GM18873 (cell line): ENCODE results near the gene NTSR1.

ENCODE experiments used
- ATAC-seq: cut with Tn5 transposase; IDR thresholded peaks from one replicate; pipeline ENCODE4 v1.9.1; 2021; ENCODE audit warnings: mild to moderate bottlenecking, moderate library complexity, moderate number of reproducible peaks; ENCODE audit not compliant: unreplicated experiment, low FRiP score

Gene NTSR1

DNA sequence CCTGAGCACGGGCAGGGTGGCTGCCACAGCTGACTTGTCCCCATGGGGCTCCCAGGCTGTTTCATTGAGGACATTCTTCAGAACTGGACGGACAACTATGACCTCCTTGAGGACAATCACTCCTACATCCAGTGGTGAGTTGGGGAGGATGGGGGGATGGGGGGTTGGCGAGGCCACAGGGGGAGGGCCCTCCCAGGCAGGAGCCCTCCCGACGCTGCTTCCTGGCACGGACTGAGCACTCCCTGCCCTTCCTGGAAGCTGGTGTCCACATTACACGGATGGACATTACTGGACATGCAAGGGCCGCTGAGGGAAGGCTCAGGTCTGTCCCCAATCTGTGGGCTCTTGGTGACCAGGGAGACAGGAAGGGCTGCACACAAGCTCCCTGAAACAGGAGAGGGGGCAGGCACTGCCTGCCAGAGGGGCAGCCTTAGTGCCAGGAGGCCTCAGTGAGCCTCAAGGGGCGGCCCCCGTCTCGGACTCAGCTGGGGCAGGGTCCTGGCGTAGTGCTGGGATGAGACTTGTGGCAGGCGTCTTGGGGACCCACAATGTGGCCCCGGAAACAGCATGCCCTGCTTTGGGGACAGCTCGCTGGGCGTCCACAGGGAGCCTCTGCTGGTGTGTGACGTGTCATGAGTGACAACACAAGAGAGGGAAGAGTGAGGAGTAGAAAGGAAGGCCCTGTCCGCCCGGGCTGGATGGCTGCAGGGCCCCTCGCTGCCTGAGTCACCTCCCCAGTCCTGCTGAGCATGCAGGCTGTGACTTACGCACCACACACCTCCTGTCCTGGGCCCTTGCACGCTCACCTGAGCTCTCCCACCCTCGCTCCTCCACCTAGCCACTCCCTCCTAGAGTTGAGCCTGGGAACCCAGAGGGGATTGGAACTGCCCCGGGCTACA, 101.1 kb downstream of the NTSR1 start:
- no peak for ATAC-seq

DNA sequence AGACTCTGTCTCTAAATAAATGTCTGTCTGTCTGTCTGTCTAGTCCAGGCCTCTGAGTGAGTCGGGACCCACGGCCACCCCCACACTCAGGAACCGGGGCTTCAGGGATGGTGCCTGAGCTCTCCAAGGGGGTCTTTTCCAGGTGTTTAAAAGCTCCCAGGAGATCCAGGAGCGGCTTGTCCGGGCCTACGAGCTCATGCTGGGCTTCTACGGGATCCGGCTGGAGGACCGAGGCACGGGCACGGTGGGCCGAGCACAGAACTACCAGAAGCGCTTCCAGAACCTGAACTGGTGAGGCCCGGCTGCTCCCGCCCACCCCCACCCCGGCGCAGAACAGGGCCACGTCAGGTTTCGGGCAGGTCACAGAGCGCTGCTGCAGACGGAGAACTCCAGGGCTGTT, 102.7 kb downstream of the NTSR1 start:
- ATAC-seq = no peak

DNA sequence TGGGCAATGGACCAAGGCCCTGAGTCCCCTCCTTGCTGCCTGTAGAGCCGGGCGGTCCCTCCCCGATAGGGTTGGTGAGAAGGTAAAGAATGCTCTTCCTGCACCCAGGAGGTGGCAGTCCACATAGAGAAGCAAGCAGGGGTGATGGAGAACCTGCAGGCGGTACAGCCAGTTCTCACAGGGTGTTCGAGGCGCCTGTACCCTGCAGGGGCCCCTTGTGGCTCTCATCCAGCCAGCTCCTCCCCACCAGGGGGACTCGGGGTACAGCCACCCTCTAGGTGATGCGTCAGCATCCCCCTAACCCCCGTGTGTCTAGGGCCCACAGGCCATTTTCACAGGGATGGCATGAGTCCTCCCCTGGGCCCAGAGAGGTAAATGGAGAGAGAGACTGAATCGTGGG, 103.1 kb downstream of the NTSR1 start:
- ATAC-seq = no peak
